H1 (cell line): ENCODE measurements around the gene TEX14. TPM values are rescaled to one million over a fixed set of nuclear protein-coding genes. Genes with fewer than 3 reads are reported as not detected.

Experiments
- CTCF ChIA-PET: fragments of 300-600 bp; sonication (Branson Sonifier 250); formaldehyde crosslinking; loops from one replicate; lab custom pipeline; 2021; ENCODE audit not compliant: partially characterized antibody; lab: Charles Lee
- POLR2A ChIA-PET: fragments of 300-600 bp; sonication (Branson Sonifier 250); formaldehyde crosslinking; loops from one replicate; lab custom pipeline; 2021; ENCODE audit warnings: inconsistent platforms; ENCODE audit not compliant: partially characterized antibody; lab: Charles Lee
- DNase-seq, 2 experiments: peaks; one replicate each; pipeline versions ENCODE4 v3.0.0 to v3.0.0-alpha.2; 2010 to 2022; ENCODE audit warnings: low spot score in 2 of 2, low read depth in 1 of 2, mixed read lengths in 1 of 2
- FAIRE-seq: peaks from 2 replicates; lab custom pipeline; 2011; peaks lifted over from hg19 to GRCh38; lab: Jason Lieb, UNC
- H2AFZ ChIP-seq: 2 replicates; pipeline ENCODE4 v1.8.1; 2012; ENCODE audit warnings: low read length, inconsistent platforms
- H2AK5ac ChIP-seq: 2 replicates; pipeline ENCODE4 v1.6.1; 2013; ENCODE audit warnings: low read depth, low read length
- H2BK120ac ChIP-seq: replicated peaks from 2 replicates; pipeline ENCODE3; 2013; ENCODE audit warnings: low read depth, low read length, inconsistent platforms
- H2BK12ac ChIP-seq: 2 replicates; pipeline ENCODE4 v1.6.1; 2013; ENCODE audit warnings: low read depth, low read length
- H2BK15ac ChIP-seq: 2 replicates; pipeline ENCODE4 v1.6.1; 2013; ENCODE audit warnings: low read length
- H2BK20ac ChIP-seq: 2 replicates; pipeline ENCODE4 v1.6.1; 2013; ENCODE audit warnings: low read length
- H2BK5ac ChIP-seq: 2 replicates; pipeline ENCODE4 v1.6.1; 2013; ENCODE audit warnings: low read depth, low read length
- H3K14ac ChIP-seq: 2 replicates; pipeline ENCODE4 v1.6.1; 2013; ENCODE audit warnings: inconsistent platforms; ENCODE audit not compliant: insufficient read length
- H3K18ac ChIP-seq: 2 replicates; pipeline ENCODE4 v1.6.1; 2013; ENCODE audit warnings: low read length; ENCODE audit errors: extremely low read depth
- H3K23ac ChIP-seq: 2 replicates; pipeline ENCODE4 v1.6.1; 2013; ENCODE audit warnings: inconsistent platforms; ENCODE audit not compliant: insufficient read length
- H3K23me2 ChIP-seq: 2 replicates; pipeline ENCODE4 v1.6.1; 2013; ENCODE audit warnings: low read depth, low read length
- H3K27ac ChIP-seq: 2 replicates; pipeline ENCODE4 v1.6.1; 2011; ENCODE audit warnings: low read depth, low read length, inconsistent platforms
- H3K27me3 ChIP-seq, 4 experiments: replicated peaks in 1 of 4; 1 replicate in 1 of 4; 2 replicates in 3 of 4; pipeline versions ENCODE4 v1.6.1 to v1.8.1; 2011 to 2013; ENCODE audit warnings: low read length in 3 of 4, mild to moderate bottlenecking in 3 of 4, inconsistent platforms in 2 of 4, mixed read lengths in 2 of 4, moderate library complexity in 1 of 4; ENCODE audit not compliant: control insufficient read depth in 3 of 4, insufficient read depth in 3 of 4; ENCODE audit errors: extremely low read depth in 1 of 4
- H3K36me3 ChIP-seq, 4 experiments: 2 replicates each; pipeline versions ENCODE4 v1.6.1 to v1.8.1; 2011 to 2013; ENCODE audit warnings: mild to moderate bottlenecking in 4 of 4, low read length in 3 of 4, moderate library complexity in 2 of 4, control low read depth in 1 of 4, inconsistent platforms in 1 of 4; ENCODE audit not compliant: insufficient read depth in 4 of 4, control insufficient read depth in 2 of 4
- H3K4ac ChIP-seq: replicated peaks from 2 replicates; pipeline ENCODE3; 2013; ENCODE audit warnings: low read length, low read depth, mixed read lengths, inconsistent platforms; ENCODE audit not compliant: insufficient read length
- H3K4me1 ChIP-seq, 4 experiments: replicated peaks in 1 of 4; 1 replicate in 1 of 4; 2 replicates in 3 of 4; pipeline versions ENCODE4 v1.6.1 to v1.8.1; 2011 to 2013; ENCODE audit warnings: low read length in 3 of 4, inconsistent platforms in 2 of 4, mixed read lengths in 1 of 4; ENCODE audit not compliant: insufficient read depth in 4 of 4, control insufficient read depth in 3 of 4
- H3K4me2 ChIP-seq, 2 experiments: 2 replicates each; pipeline versions ENCODE4 v1.6.1 to v1.8.1; 2011 to 2013; ENCODE audit warnings: low read depth in 2 of 2, low read length in 2 of 2, control low read depth in 1 of 2, inconsistent platforms in 1 of 2, mild to moderate bottlenecking in 1 of 2; ENCODE audit not compliant: insufficient read depth in 1 of 2
- H3K4me3 ChIP-seq, 4 experiments: fragments of 200-600, 300-600 bp in 1 of 4; sonication (generic), shearing (Covaris generic), sonication (Bioruptor Twin) in 1 of 4; 2 replicates each; pipeline versions ENCODE4 v1.5.1 to v1.8.1; 2011 to 2016; ENCODE audit warnings: low read length in 4 of 4, low read depth in 3 of 4, control low read depth in 2 of 4, inconsistent platforms in 2 of 4, mild to moderate bottlenecking in 2 of 4, mixed read lengths in 1 of 4, moderate library complexity in 1 of 4; ENCODE audit not compliant: insufficient read depth in 2 of 4; ENCODE audit errors: extremely low read depth in 1 of 4
- H3K56ac ChIP-seq: replicated peaks from 2 replicates; pipeline ENCODE3; 2013; ENCODE audit warnings: low read depth, mild to moderate bottlenecking, mixed read lengths, low read length, inconsistent platforms; ENCODE audit not compliant: insufficient read length
- H3K79me1 ChIP-seq: 2 replicates; pipeline ENCODE4 v1.6.1; 2013; ENCODE audit warnings: low read depth, low read length, control low read depth
- H3K79me2 ChIP-seq, 2 experiments: 2 replicates each; pipeline versions ENCODE4 v1.6.1 to v1.8.1; 2012 to 2013; ENCODE audit warnings: low read length in 2 of 2, mild to moderate bottlenecking in 2 of 2, inconsistent platforms in 1 of 2; ENCODE audit not compliant: insufficient read depth in 2 of 2, control insufficient read depth in 1 of 2
- H3K9ac ChIP-seq, 4 experiments: replicated peaks in 1 of 4; 1 replicate in 1 of 4; 2 replicates in 3 of 4; pipeline versions ENCODE4 v1.6.1 to v1.8.1; 2011 to 2013; ENCODE audit warnings: low read depth in 3 of 4, low read length in 3 of 4, control low read depth in 2 of 4, mild to moderate bottlenecking in 2 of 4, moderate library complexity in 2 of 4, inconsistent platforms in 1 of 4; ENCODE audit errors: extremely low read depth in 1 of 4
- H3K9me3 ChIP-seq, 2 experiments: 2 replicates each; pipeline versions ENCODE4 v1.6.1 to v1.8.1; 2012 to 2013; ENCODE audit warnings: mild to moderate bottlenecking in 2 of 2, moderate library complexity in 2 of 2, control low read depth in 1 of 2, inconsistent platforms in 1 of 2, low read depth in 1 of 2, low read length in 1 of 2, mixed read lengths in 1 of 2; ENCODE audit not compliant: insufficient read depth in 2 of 2
- H4K20me1 ChIP-seq, 2 experiments: replicated peaks in 1 of 2; 2 replicates each; pipeline versions ENCODE3 to v1.8.1; 2011 to 2013; ENCODE audit warnings: inconsistent platforms in 2 of 2, low read length in 2 of 2, mild to moderate bottlenecking in 1 of 2; ENCODE audit not compliant: insufficient read depth in 2 of 2, control insufficient read depth in 1 of 2
- H4K5ac ChIP-seq: 2 replicates; pipeline ENCODE4 v1.6.1; 2013; ENCODE audit warnings: low read length, low read depth, mixed read lengths, inconsistent platforms; ENCODE audit not compliant: insufficient read length
- H4K8ac ChIP-seq: 2 replicates; pipeline ENCODE4 v1.8.0; 2013; ENCODE audit warnings: mild to moderate bottlenecking, moderate library complexity, low read length, inconsistent platforms; ENCODE audit not compliant: insufficient read depth; ENCODE audit errors: extremely low read depth
- H4K91ac ChIP-seq: replicated peaks from 2 replicates; pipeline ENCODE3; 2013; ENCODE audit warnings: low read length, mixed read lengths, inconsistent platforms; ENCODE audit not compliant: insufficient read length
- CEBPB ChIP-seq: IDR thresholded peaks from 2 replicates; pipeline ENCODE4 v1.6.1; 2012; ENCODE audit warnings: low read depth, low read length
- EGR1 ChIP-seq: IDR thresholded peaks from 2 replicates; pipeline ENCODE4 v1.6.1; 2011; ENCODE audit warnings: low read depth, low read length, borderline replicate concordance
- WGBS, 2 experiments: shearing (Covaris generic) in 1 of 2; methylation state at CpG; one replicate each; pipeline versions ENCODE4 v1.1.6 to v1.1.7; 2013 to 2015; ENCODE audit warnings: low lambda C conversion rate in 2 of 2, mixed read lengths in 2 of 2, inconsistent platforms in 1 of 2, low coverage in 1 of 2, missing lambda C conversion rate in 1 of 2; ENCODE audit not compliant: insufficient replicate concordance in 2 of 2, insufficient coverage in 1 of 2, insufficient read length in 1 of 2; ENCODE audit errors: extremely low coverage in 1 of 2, missing lambda C conversion rate in 1 of 2; 5-methylcytosine and 5-hydroxymethylcytosine counted together
- polyA plus RNA-seq, 7 experiments: library from polyadenylated mRNA; depleted of rRNA in 3 of 7; stranded (reverse) in 5 of 7; unstranded in 2 of 7; fragments of >200 nt in 5 of 7; fragments of 200-250 nt in 2 of 7; gene quantifications; 1 replicate in 5 of 7; 2 replicates in 1 of 7; 4 replicates in 1 of 7; pipeline versions ENCODE4 v1.2.1 to v1.2.3, GENCODE V29; 2011 to 2013; ENCODE audit warnings: missing spikeins in 2 of 7, mixed read lengths in 2 of 7
- small RNA-seq: library from polyadenylated mRNA; stranded (forward); fragments of <200 nt; extraction: miRNeasy Mini kit (QIAGEN cat#:217004); gene quantifications from one replicate; pipeline ENCODE3, GENCODE V24; 2013; ENCODE audit not compliant: insufficient read depth
- total RNA-seq: library from RNA; stranded (reverse); fragmentation: NEBNext Ultra II Directional; extraction: Animal tissue kit (Norgen Biotek cat#: 25700); gene quantifications from 2 replicates; pipeline ENCODE4 v1.2.1, GENCODE V29; 2021

Gene TEX14
- total and polyA plus RNA-seq, 2 of the 8 experiments (the other 6 are each of a cell fraction or from before 2014, with no cell fraction given) = 0.83 to 2.5 TPM

DNA sequence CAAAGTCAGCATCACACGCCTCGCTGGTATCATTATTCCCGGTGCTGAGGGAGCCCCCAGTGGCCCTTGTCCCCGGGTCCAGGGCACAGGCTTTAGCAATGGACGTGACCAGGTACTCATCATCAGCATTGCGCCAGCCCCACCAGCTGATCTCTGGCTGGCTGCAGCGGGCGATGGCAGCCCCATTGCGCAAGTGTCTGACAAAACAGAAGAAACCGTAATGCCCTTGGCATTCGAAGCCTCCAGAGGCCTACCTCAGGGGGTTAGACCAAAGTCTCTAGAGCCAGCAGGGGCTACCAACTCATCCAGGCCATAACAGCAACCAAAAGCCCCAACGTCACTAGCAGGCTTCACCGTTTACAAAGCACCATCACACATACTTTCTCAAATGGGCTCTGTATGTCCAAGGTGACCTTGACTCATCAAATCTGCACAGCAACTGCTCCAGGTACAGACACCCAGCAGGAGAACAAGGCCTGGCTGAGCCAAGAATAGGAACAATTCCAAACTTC is 184.7 kb downstream of the TEX14 start:
- no peak for FAIRE-seq

More for the DNA sequence above, 184.7 kb downstream of the TEX14 start:
- H2BK20ac ChIP-seq = no peak overlapping the region
- H3K79me1 ChIP-seq = no peaks in the 10 kb centered on the region
- H3K14ac ChIP-seq = no peak overlapping the region
- H3K27me3 ChIP-seq = no peaks in the 10 kb centered on the region
- H2BK5ac ChIP-seq = no peak overlapping the region
- H3K18ac ChIP-seq = no peak overlapping the region
- no peak overlapping the region for H3K9ac ChIP-seq
- peaks cover 41 to 89% (median 74%) of the 10 kb centered on the region in 4 experiments for H3K36me3 ChIP-seq
- H2AFZ ChIP-seq = no peak overlapping the region
- no peak for DNase-seq
- H3K4me1 ChIP-seq = no peaks in the 10 kb centered on the region
- no peak overlapping the region for H2BK15ac ChIP-seq
- no peak overlapping the region for H2BK12ac ChIP-seq
- no peak overlapping the region for H4K5ac ChIP-seq
- H3K9me3 ChIP-seq = no peaks in the 10 kb centered on the region
- peaks cover 0 to under 1% of the 10 kb centered on the region in 2 experiments; a peak in 1 of 4 replicates for H3K79me2 ChIP-seq
- H4K8ac ChIP-seq = no peak overlapping the region
- H3K23me2 ChIP-seq = no peaks in the 10 kb centered on the region
- no peak overlapping the region for H3K27ac ChIP-seq
- WGBS, 2 experiments = 88% methylated on average over 13 of the region's 13 CpGs; no CpG with 5 or more reads in 1 of the 2 experiments
- no peak for TF ChIP-seq EGR1
- TF ChIP-seq CEBPB = 0 out of 2 replicates have a peak, but pooled peaks have one; percentile 35
- no peak overlapping the region for H3K4ac ChIP-seq
- H3K4me2 ChIP-seq = no peak overlapping the region
- no peak overlapping the region for H3K4me3 ChIP-seq
- ChIA-PET POLR2A (no interaction called here), CTCF (interaction anchor here (1.3 kb wide), 1 partner anchor 11 kb away, joined by 3 read pairs; no protein-coding TSS in a partner anchor)
- no peak overlapping the region for H3K56ac ChIP-seq
- H2AK5ac ChIP-seq = no peak overlapping the region
- H3K23ac ChIP-seq = no peak overlapping the region
- no peak overlapping the region for H2BK120ac ChIP-seq
- peaks cover 8 to 9% of the 10 kb centered on the region in 2 experiments for H4K20me1 ChIP-seq
- H4K91ac ChIP-seq = no peak overlapping the region

Small RNA genes within 50 kb of the gene (small RNA-seq; reads per million reads assigned to genes)
- not detected for gene AC011195.1
- not detected for gene RF00012
- gene RNU1-108P = not detected
- not detected for gene RNU1-52P
- 3.9 reads per million, percentile 51 among the genes with 10 or more reads in this experiment for gene RNU1-85P

Other genes with a start within 250 kb of the TEX14 start
- not detected in 2 replicates for gene HSF5, start 203.6 kb downstream of the TEX14 start, total RNA-seq
- 0.02 TPM in 1 of 2 replicates, not detected in the other for gene HSF5, start 203.6 kb downstream of the TEX14 start, polyA plus RNA-seq (2011; rRNA removed)
- 33.4 and 39.2 TPM in 2 replicates for gene MTMR4, start 177.4 kb downstream of the TEX14 start, total RNA-seq
- gene MTMR4, start 177.4 kb downstream of the TEX14 start, polyA plus RNA-seq (2011; rRNA removed) = 15.9 and 17.7 TPM in 2 replicates
- gene RAD51C, start 557 bp upstream of the TEX14 start, total RNA-seq = 10.2 and 10.4 TPM in 2 replicates
- 9.6 and 21.7 TPM in 2 replicates for gene RAD51C, start 557 bp upstream of the TEX14 start, polyA plus RNA-seq (2011; rRNA removed)
- gene PPM1E, start 63.8 kb upstream of the TEX14 start, total RNA-seq = 9.4 and 10.4 TPM in 2 replicates
- 3.3 and 5.0 TPM in 2 replicates for gene PPM1E, start 63.8 kb upstream of the TEX14 start, polyA plus RNA-seq (2011; rRNA removed)